AG10803 (cell line): Measurements from ENCODE around the gene TNFRSF19.
A peak's percentile ranks its signal among the peaks of the same experiment; 100 is the strongest.

Source experiments
- DNase-seq: peaks from one replicate; pipeline ENCODE4 v3.0.0; 2010; ENCODE audit warnings: low read depth
- H3K4me3 ChIP-seq: 2 replicates; pipeline ENCODE4 v1.5.1; 2011; ENCODE audit warnings: mild to moderate bottlenecking, low read length, control low read depth
- CTCF ChIP-seq: conservative IDR thresholded peaks from 2 replicates; pipeline ENCODE4 v1.5.1; 2011; ENCODE audit warnings: mild to moderate bottlenecking, low read length, control low read depth, inconsistent platforms

Gene TNFRSF19

GRCh38 chr13:23715092-23715761, 145.0 kb downstream of the TNFRSF19 start:
- TF ChIP-seq CTCF, result no peak
- no peak for DNase-seq
- no peak overlapping the region for H3K4me3 ChIP-seq

- no peak overlapping the region for H3K4me3 ChIP-seq
- DNase-seq, result no peak
- TF ChIP-seq CTCF, result peak; percentile 43
Measured at GRCh38 chr13:23715762-23716235, 145.6 kb downstream of the TNFRSF19 start.

- H3K4me3 ChIP-seq, result no peak overlapping the region
- DNase-seq, result no peak
- TF ChIP-seq CTCF, result no peak
Measured at GRCh38 chr13:23716401-23716800, 146.2 kb downstream of the TNFRSF19 start.

GRCh38 chr13:23718996-23719395, 148.8 kb downstream of the TNFRSF19 start:
- DNase-seq, result no peak
- no peak overlapping the region for H3K4me3 ChIP-seq
- no peak for TF ChIP-seq CTCF

GRCh38 chr13:23722726-23723453, 152.7 kb downstream of the TNFRSF19 start:
- no peak overlapping the region for H3K4me3 ChIP-seq
- no peak for DNase-seq
- TF ChIP-seq CTCF, result no peak

GRCh38 chr13:23723471-23723870, 153.3 kb downstream of the TNFRSF19 start:
- H3K4me3 ChIP-seq, result no peak overlapping the region
- DNase-seq, result peak; percentile 68
- TF ChIP-seq CTCF, result peak; percentile 21
